ENCODE data around the gene C1QTNF9.

DNA sequence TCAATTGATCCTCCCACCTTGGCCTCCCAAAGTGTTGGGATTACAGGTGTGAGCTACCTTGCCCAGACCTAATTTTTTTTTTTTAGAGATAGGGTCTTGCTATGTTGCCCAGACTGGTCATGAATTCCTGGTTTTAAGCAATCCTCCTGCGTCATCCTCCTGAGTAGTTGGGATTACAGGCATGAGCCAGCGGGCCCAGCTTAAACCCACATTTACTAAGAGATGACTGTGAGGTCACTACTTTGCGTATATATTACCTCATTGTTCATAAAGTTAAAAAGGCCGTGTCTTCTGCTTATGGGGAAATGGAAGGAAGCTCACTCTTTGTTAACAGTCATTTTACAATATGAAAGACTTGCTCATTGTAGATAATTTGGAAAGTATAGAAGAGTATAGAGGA, 39.6 kb upstream of the C1QTNF9 start:
- TF ChIP-seq ZFP36 (IDR thresholded peaks at IDR 0.05; ENCODE audit: low read depth, low read length, partially characterized antibody) = no peak
- TF ChIP-seq, protein P1, sequence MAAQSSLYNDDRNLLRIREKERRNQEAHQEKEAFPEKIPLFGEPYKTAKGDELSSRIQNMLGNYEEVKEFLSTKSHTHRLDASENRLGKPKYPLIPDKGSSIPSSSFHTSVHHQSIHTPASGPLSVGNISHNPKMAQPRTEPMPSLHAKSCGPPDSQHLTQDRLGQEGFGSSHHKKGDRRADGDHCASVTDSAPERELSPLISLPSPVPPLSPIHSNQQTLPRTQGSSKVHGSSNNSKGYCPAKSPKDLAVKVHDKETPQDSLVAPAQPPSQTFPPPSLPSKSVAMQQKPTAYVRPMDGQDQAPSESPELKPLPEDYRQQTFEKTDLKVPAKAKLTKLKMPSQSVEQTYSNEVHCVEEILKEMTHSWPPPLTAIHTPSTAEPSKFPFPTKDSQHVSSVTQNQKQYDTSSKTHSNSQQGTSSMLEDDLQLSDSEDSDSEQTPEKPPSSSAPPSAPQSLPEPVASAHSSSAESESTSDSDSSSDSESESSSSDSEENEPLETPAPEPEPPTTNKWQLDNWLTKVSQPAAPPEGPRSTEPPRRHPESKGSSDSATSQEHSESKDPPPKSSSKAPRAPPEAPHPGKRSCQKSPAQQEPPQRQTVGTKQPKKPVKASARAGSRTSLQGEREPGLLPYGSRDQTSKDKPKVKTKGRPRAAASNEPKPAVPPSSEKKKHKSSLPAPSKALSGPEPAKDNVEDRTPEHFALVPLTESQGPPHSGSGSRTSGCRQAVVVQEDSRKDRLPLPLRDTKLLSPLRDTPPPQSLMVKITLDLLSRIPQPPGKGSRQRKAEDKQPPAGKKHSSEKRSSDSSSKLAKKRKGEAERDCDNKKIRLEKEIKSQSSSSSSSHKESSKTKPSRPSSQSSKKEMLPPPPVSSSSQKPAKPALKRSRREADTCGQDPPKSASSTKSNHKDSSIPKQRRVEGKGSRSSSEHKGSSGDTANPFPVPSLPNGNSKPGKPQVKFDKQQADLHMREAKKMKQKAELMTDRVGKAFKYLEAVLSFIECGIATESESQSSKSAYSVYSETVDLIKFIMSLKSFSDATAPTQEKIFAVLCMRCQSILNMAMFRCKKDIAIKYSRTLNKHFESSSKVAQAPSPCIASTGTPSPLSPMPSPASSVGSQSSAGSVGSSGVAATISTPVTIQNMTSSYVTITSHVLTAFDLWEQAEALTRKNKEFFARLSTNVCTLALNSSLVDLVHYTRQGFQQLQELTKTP (IDR thresholded peaks at IDR 0.05; ENCODE audit: low read depth in 1 of 2, partially characterized antibody in 2 of 2) = no peak
- TF ChIP-seq, protein P2, sequence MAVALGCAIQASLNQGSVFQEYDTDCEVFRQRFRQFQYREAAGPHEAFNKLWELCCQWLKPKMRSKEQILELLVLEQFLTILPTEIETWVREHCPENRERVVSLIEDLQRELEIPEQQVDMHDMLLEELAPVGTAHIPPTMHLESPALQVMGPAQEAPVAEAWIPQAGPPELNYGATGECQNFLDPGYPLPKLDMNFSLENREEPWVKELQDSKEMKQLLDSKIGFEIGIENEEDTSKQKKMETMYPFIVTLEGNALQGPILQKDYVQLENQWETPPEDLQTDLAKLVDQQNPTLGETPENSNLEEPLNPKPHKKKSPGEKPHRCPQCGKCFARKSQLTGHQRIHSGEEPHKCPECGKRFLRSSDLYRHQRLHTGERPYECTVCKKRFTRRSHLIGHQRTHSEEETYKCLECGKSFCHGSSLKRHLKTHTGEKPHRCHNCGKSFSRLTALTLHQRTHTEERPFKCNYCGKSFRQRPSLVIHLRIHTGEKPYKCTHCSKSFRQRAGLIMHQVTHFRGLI (CRISPR knock-in tag; IDR thresholded peaks at IDR 0.05) = no peak
- no peak for TF ChIP-seq ZBTB17 (CRISPR knock-in tag; IDR thresholded peaks at IDR 0.05)
